CD4-positive, alpha-beta T cell treated with Interleukin-10 for 1 hour (primary cell): ENCODE data around the gene UBE2F.
"Not testable (repeated sequence)": the region's sequence is repeated elsewhere in the genome, so short reads cannot be mapped to it uniquely, and the experiment has no call there.

Experiments
- DNase-seq: peaks from one replicate; pipeline ENCODE4 v3.0.0-alpha.2; 2020

The UBE2F gene

DNA sequence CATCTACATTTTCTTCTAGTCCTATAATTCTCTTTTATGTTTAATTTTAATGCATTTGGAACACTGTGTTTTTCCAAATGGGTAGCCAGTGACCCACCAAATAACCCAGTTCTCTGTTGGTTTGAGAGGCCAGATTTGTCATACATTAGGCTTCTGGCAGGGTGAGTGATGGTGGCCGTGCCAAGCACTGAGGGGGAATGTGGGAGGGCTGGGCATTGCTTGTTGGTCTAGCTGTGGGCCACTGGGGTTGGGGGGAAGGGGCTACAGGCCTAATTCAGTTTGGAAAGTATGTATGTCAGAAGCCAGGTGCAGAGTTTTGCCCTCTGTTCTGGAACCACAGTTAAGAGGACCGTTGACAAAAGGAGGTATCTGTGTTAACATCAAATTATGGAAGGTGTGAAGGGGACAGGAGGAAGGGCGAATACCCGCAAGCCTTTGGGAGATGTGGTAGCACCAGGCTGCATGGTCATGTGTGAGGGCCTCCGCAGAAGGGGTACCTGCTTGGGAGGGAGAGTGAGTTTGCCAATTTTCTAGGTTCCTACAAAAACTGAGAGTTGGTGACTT, 55.9 kb downstream of the UBE2F start:
- DNase-seq, result no peak

DNA sequence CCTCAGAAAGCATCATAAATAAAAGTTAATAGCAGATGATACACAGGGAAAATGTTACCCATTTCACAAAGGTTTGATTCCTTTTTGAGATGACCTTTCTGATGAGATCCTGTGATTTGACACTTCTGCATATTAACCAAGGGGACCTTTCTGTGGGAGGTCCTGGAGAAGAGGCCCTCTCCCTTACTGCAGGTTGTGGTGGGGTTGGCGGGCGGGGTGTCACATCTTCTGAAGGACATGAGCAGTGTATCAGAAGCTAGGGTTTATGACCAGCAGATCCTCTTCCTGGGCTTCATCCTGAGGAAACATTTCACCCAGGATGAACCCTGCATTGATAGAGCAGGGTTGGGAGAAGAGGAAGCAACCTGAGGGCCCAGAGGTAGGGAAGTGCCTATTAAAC, 56.8 kb downstream of the UBE2F start:
- no peak for DNase-seq

DNA sequence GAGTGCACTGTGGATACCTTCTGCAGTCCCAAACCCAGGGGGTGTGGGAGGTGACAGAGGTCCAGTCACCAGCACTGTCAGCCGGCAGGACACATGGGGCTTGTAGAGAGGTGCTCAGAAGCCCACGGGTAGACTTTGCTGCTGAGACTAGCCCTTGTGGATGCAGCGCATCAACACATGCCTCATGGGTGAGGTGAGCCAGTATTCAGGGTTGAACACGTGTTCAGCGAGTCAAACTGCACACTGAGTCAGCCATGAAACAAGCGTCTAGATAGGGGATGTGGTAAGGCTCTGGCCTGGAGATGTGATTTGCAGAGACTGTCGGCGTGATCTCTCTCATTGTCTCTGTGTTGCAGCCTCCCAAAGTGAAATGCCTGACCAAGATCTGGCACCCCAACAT, 58.2 kb downstream of the UBE2F start:
- DNase-seq, result no peak

DNA sequence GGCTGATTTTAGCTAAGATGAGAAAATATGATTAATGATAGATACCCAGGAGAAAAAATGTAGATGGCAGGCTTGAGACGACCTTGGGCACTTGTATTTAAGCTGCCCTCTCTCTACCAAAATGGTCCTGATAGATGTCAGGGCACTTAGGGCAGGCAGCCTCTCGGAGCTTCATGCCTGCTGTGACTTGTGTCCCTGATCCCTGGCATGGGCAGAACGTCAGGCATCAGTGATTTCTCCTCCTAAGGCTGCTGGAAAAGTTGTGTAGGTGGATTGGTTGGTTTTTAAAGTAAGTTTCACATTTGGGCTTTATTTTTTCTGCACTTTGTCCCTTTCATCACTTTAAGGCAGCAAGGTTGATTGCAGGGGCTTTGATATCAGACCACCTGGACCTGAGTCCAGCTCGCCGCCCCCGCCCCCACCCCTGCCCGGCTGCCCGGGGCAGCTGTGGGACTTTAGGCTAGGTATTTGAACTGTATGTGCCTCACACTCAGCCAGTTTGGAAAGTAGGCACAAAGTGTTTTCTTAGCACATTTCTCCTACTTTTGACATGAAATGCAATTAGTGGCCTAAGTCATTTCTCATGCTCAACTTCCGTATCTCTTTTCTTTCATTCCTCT, 59.0 kb downstream of the UBE2F start:
- no peak for DNase-seq

DNA sequence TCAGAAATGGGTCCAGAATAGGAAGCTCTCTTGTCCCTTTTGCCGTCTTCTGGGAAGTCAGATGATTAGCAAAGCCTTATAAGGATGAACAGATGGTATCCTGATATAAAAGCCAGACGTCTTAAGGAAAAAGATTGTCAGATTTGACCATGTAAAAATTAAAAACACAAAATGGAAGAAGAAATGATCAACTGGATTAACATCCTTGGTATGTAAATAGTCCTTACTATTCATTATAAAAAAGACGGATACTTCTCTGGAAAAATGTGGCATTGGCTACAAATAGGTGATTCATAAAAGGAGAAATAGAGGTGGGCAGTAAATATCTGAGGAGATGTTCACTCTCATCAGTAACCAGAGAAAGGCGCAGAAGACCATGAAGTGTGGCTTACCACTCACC, 60.2 kb downstream of the UBE2F start:
- no peak for DNase-seq

GRCh38 chr2:238027591-238028415, 61.0 kb downstream of the UBE2F start:
- DNase-seq, result no peak

DNA sequence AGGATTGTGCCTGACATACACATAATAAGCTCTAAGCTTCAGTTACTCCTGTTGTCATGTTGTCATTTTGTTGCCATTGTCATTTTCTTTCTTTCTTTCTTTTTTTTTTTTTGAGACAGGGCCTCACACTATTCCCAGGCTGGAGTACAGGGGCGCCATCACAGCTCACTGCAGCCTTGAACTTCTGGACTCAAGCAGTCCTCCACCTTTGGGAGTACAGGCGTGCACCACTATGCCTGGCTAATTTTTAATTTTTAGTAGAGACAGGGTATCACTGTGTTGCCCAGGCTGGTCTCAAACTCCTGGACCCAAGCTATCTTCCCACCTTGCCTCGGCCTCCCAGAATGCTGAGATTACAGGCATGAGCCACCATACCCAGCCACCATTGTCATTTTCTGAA, 63.0 kb downstream of the UBE2F start:
- DNase-seq, result no peak

DNA sequence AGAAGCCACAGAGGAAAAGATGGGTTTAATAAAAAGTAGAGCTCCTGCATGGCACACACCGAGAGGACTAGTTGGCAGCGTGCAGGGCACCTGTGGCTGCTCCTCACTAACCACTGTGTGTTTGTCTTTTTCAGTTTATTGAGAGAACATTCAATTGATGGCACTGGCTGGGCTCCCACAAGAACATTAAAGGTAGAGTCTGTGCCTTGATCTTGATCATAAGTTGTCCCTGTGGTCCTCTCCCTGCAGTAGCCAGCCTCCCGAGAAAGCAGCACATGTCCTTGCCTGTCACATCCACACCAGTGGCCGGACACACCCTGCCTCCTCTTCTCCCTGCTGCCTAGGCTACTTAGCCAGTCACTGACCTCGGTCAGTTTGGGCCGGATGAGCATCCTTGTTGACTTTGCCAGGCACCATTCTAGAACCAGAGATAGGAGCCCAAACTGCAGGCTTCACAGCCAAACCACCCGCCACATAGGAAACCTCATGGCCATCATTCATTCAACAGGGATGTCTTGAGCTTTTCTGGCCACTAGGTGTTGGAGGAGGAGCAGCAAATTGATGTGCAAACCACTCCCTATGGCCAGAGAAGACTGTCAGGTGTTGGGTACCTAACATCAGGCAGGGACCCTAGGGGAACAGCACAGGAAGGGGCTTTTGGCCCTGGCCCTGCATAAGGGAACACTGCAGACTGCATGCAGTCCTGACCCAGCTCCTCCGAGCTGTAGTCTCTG, 63.8 kb downstream of the UBE2F start:
- DNase-seq, result no peak

GRCh38 chr2:238031751-238032150, 64.9 kb downstream of the UBE2F start:
- DNase-seq, result no peak

- DNase-seq, result no peak
Observed at GRCh38 chr2:238032755-238033337, 66.0 kb downstream of the UBE2F start.

- DNase-seq, result not testable (repeated sequence)
Observed at GRCh38 chr2:238033991-238034390, 67.2 kb downstream of the UBE2F start.

- DNase-seq, result no peak
Observed at GRCh38 chr2:238038203-238038602, 71.4 kb downstream of the UBE2F start.

- no peak for DNase-seq
Observed at GRCh38 chr2:238039151-238039550, 72.3 kb downstream of the UBE2F start.

DNA sequence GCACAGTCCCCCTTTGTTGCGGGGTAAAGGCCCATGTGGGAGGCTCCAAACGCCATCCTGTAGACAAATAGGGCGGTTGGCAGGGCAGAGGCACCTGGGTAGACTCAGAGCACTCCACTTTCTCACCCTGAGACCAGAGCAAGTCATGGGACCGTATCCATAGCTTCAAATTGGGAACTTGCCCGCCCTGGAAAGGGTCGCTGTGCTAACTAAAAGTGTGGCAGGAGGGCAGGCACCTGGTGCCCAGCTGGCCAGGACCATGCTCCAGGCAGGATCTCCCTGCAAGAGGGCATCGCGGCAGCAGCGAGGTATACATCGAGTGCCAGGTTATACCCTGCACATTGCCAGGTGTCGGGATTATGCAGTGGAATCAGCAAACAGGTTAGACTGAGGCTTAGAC, 73.2 kb downstream of the UBE2F start:
- DNase-seq, result no peak

DNA sequence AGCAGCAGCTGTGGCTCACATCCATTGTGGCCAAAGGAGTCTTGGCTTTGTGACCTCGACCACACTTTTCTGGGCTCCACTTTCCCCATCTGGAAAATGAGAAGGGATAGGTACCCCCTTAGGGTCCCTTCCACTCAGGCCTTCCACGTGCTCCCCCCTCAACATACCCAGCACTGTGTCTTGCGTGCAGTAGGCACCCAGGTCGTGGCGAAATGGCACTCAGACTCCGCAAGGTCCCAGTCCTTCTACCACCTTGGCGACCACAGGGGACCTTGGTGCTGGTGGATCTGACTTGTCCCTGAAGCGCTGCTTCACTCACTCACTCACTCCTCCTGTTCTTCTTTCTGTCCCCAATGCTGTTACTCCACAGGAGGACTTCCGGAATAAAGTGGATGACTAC, 74.1 kb downstream of the UBE2F start:
- no peak for DNase-seq

DNA sequence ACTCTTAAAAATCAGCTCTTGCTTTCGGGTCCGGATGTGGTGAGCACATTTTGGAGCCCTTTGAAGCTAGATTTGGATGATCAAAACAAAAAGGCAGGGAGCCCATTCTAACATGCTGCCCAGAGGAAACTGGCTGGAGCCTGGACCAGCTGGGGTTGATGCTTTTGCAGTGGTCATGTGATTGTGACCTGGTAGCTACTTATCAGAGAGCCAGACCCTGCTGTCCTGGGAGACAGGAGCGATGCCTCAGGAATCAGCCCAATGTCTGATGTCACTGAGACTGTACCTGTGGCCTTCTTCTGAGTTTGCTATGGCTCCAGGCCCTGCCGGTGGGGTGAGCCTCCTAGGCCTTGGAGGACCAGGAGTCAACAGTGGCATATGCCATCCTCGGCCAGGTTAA, 75.3 kb downstream of the UBE2F start:
- DNase-seq, result peak; percentile 3

DNA sequence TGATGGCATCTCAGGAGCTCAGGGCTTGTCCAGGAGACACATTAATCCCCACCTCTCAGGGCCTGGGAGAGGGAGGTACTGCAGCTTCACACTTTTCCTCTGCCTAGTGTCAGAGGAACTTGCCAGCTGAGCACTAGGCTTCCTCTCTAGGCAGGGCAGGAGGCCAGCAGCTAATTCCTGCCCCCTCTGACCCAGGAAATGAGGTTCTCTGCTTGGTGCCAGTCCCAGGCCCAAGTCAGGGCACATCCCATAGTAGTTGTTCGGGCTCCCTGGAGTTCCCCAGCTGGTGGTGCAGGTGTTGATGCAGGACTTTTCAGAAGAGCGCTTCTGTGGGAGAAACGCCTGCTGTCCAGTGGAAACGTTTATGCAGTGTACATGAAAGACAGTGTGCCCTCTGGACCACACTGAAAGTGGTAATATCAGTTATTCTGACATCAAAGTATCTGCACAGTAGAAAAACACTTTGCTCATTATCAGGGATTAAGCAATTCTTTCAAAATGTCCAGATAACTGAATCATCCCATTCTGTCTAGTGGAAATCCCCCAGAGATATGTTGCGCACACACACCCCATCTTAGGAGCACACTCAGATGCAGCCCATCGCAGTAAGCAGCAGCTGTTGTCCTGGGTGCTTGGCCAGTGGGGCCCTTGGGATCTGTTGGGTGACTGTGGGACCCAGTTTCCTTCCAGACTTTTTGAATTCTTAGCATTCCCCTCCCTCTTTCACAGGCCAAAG, 76.2 kb downstream of the UBE2F start:
- no peak for DNase-seq

DNA sequence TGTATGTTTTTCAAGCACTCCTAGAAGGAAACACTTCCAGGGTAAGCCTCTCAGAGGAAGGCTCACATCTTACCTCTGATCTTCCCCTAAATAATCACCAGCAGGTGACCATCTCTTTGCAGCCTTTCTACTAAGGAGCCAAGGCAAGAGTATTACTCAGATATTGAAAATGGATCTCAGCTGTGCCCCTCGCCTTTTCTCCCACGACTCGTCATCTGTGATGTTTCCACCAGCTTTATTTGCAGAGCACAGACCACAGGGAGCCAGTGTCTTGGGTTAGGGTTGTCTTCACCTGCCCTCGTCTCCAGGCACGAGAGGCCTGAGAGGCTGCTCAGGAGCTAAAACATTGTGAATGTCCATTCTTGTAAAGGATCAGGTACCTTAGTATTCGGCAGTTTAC, 77.0 kb downstream of the UBE2F start:
- DNase-seq, result no peak

DNA sequence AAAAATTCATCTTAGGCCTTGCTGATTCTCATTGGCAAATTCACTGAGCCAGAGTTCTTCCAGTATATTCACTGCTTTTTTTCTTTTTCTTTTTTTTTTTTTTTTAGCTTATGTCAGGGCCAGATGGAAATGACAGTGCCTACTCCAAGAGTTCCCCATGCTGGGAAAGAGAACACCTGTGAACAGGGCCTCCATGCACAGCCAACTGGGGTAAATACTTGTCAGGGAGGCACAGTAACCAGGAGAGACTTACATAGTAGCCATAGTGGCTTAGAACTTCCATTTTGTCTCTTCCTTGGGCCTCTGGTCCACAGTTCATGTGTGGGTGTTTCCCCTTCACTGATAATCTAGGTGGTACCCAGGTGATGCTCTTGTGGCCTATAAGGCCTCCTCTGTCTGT, 78.8 kb downstream of the UBE2F start:
- DNase-seq, result no peak

DNA sequence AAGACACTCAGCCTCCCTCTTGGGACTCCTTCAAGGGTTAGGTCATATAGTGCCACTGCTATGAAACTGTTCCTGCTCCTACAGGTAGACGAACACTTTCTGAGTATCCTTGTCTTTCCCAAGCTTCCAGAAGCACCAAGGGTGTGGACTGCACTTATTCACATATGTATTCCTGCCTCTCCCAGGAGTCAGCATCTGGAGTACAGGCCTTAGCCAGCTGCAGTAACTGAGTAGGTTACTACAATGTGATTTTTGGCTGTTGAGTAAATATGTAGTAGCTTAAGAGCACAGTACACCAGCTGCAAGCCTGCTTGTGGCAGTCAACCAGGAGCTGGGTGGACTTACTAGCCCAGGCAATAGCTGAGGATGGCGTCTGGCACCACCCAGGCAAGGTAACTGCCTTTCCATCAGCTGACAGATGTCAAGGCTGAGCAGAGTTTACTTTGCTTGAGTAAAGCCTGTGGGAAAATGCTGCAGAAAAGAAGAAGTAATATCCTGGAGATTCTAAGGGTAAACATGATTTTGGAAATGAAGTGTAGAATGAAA, 80.0 kb downstream of the UBE2F start:
- DNase-seq, result no peak

DNA sequence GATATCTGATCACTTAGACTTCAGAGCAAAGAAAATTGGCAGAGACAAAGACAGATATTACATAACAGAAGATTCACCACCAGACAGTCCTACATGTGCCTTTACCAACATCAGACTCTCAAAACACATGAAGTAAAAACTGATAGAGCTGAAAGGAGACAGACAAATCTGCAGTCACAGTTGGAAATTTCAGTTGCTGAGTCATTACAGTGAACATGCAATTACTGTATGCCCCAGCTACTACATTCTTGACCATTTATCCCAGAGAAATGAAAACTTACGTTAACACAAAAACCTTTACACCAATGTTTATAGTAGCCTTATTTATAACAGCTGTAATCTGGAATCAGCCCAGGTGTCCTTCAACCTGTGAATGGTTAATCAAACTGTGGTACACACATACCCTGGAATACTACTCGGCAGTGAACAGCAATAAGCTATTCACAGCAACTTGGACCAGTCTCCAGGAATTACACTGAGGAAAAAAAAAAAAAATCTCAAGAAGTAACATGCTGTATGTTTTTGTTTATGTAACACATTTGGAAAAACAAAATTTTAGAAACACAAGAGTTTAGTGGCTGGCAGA, 86.5 kb downstream of the UBE2F start:
- no peak for DNase-seq

GRCh38 chr2:238055841-238056240, 89.0 kb downstream of the UBE2F start:
- DNase-seq, result no peak
